HG03196 (cell line): ENCODE data around the gene HRH1.
"Not testable (repeated sequence)": the region's sequence is repeated elsewhere in the genome, so short reads cannot be mapped to it uniquely, and the experiment has no call there.

Source experiments
- ATAC-seq: cut with Tn5 transposase; IDR thresholded peaks from one replicate; pipeline ENCODE4 v1.9.1; 2021; ENCODE audit not compliant: unreplicated experiment

HRH1 gene

DNA sequence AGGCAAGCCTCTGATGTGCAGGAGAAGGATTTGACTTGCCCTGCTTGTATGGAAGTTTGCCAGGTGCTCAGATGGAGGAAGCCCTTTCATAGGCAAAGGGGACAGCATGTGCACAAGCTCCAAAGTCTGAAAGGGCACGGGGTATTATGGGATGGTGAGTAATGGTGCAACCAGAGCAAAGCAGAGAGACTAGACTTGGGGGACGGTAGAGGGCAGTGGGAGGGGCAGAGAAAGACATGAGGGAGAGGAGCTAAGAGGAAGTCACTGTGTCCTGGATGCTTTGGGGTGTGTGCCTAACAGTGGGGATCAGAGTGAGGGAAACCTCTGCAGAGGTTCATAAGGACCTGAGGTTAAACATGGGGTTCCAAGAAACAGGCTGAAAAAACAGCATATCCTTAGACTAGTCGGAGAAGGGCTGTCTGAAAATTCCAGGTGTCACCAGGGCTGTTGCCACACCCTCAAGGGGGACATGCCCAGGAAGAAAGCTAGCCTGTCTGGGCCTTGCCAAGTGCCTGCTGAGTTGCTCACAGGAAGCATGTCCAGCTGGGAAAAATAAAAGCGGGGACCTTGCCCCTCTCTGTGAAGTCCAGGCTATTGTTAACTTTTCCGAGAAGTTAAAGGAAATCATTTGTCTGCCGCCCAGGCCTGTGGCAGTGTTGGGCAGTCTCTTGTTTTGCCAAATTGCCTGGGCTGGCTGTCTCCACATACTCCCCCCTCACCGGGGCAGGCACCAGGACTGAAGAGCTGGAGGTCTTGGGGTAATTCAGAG is 47.1 kb downstream of the HRH1 start:
- no peak for ATAC-seq

DNA sequence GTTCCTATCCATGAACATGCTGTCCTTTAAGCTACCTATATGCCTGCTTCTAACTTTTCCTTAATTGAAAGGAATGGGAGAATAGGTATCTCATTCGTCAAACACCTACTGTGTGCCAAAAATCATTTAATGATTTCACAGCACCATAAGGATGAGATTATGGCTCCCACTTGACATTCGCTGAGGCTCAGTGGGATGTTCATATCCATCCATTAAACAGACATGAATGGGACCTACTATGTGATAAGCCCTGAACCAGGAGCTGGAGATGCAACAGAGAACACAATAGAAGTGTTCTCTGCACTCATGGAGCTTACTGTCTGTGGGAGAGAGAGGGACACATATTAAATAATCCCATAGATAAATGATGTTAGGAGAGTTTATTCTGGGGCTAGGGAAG is 49.7 kb downstream of the HRH1 start:
- ATAC-seq, result no peak

DNA sequence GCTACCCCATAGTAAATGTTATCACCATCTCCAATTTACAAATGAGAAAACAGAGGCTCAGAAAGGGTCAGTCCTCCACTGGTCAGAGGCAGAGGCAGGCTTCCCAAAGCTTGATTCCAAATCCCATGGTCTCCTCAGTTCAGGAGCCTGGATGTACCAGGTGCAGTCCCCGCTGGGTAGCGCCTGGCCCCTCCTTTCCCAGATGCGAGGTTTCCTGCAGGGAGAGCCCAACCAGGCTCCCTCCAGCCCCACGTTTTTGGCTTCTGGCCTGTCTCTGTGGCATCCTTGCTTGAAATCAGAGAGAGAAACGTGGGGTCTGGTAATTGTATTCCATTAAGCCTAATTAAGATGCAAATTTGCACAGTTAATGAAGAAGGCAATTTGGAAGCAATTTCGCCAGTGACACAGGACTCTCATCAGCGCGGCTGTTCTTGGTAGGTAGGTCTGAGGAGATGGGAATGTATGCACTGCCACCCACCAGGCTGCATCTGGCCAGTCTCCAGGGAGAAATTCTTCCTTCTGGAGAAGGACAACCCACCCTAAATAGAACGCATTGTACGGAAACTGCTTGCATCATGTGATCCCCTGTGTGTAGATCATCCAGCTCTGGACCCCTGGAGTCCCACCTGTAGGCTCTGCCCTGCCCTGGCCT is 50.5 kb downstream of the HRH1 start:
- no peak for ATAC-seq

DNA sequence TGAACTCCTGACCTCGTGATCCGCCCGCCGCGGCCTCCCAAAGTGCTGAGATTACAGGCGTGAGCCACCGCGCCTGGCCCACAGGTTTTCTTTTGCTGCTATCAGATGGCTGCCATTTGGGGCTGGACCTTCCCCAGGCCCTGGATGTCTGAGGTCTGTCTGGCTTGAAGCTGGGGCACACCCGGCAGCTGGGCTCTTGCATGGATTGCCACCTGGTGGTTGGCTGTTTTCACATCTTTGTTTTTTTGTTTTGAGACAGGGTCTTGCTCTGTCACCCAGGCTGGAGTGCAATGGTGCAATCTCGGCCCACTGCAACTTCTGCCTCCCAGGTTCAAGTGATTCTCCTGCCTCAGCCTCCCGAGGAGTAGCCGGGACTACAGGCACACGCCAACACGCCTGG is 51.6 kb downstream of the HRH1 start:
- ATAC-seq, result not testable (repeated sequence)

DNA sequence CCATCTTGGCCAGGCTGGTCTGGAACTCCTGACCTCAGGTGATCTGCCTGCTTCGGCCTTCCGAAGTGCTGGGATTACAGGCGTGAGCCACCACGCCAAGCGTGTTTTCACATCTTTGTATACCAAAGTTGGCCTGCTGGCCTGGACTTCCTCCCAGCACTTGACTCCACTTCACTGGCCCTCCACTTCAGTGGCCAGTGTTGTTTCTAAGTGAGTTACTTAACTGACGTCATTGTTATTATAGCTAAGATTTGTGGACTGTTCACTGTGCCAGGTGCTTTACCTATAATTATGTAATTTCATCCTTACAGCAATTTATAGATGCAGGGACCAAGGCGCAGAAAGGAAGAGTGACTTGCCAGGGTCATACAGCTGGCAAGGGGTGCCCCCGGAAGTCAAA is 52.0 kb downstream of the HRH1 start:
- ATAC-seq, result no peak

DNA sequence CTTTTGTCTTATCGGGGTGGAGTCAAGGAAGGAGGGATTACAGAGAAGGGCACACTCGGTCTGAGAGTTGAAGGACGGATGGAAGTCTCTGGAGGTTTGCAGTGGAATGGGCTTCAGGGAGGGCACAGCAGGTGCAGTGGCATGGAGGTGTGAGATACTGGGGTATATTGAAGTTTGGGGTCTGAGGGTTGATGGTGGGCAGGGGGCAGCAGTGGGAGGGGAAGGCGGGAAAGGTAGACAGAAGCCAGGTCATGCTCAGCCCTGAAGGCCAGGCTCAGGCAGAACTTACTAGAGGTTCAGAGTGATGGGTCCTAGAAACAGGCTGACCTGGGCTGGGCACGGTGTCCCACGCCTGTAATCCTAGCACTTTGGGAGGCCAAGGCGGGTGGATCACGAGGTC is 52.7 kb downstream of the HRH1 start:
- no peak for ATAC-seq

DNA sequence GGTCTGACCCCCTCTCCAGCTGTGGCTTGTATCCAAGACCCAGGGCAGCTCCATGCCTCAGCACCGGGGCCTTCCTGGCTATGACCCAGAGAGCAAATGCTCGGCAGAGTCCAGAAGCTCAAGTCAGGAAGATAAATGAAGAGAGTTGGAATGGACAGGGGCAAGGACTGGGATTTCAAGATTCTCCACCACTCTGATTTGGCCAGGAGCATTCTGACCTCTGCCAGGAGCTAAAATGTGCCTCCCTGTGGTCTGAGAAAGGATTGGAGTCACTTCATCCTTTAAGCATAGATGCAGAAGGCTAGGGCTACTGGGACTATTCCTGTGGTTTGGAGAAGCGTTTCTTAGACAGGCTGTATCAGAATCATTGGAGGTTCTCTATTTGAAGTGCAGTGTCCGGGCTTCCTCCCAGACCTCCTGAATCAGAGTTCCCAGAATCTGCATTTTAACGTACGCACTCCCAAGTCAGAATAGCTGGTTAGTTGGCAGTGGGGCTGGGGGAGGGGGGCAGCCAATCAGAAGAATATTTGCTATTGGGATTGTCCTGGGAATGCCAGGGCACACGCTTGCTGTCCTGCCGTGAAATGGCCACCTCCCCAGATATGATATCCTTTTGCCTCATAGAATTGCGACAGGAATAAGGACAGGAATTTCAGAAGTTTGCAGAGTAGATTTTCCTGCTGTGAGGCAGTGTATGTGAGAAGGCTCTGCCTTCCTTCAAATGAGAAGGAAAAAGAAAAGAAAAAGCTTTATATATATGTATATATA is 57.4 kb downstream of the HRH1 start:
- ATAC-seq, result no peak

DNA sequence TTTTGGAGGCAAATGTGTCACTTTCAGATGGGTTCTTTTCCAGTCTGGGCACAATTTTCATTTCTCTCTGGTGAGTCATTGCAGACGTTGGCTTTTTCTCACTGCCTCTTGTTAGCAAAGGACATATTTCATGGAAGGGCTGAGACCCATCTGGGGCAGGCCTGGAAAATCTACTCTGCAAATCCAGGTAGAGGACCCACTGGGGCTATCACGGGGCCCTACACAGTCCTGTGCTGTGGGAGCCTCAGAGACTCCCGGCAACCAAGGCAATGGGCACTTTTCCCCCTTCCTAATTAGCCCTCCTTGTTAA is 58.0 kb downstream of the HRH1 start:
- ATAC-seq, result no peak

DNA sequence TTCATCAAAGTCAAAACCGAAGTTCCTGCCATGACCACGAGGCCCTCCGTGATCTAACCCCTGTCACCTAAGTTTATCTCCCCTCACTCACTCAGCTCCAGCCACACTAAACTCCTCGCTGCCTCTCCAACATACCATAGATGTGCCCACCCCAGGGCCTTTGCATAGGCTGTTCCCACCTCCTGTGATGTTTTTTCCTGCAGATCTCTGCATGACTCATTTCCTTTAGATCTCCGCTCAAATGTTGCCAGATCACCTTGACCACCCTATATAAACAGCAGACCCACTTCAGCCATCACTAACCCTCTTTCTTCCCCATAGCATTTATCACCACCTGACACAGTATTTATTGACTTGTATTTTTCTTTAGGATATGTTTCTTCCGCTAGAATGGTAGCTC is 58.5 kb downstream of the HRH1 start:
- ATAC-seq, result no peak

DNA sequence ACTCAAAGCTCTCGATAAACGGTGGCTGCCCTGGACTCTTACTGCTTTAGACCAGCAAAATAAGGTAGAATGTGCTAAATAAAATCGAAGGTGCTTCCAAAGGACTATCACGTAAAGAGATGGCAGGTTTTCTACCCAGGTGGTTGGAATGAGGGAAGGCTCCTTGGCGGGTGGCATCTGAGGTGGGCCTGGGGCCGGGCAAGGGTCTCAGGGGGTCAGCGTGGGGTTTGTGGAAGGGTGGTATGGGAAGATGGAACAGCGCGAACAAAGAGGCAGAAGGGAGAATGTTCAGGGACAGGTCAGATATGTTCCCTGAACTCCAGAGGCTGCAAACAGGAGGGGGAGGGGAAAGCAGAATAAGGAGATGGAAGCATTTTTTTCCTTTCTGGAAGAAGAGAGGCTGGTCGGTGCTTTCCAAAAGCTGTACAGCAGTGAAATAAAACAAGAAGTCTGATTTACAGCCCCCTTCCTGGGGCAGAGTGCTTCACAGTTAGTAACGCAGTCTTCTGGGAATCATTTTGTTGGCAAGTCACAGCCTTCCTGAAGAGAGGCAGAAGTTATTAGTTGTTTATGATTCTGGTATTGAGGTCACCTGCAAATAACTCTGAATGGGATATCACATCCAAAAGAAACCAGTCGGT is 59.6 kb downstream of the HRH1 start:
- ATAC-seq, result no peak

DNA sequence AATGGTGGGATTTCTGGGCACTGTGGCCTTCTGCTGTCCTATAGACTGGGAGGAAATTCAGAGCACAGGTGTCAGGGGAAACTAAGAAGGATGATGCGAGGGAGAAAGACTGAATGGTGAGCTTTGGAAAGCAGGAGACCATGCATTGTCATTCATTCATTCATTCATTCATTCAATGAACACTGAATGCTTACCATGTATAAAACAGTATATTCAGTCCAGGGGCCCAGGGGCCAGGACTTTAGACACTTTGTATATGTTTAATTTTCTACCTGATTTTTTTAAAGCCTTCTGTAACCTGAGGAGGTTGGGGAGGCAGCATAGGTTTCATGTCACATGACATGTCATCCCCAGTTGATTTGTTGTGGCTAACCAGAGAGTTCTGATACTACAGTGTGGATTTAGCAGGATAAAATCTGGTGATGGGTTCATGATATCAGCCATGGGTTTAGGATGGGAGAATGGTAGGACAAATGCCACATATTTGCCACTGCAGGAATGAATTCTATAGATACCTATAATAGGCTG is 60.2 kb downstream of the HRH1 start:
- ATAC-seq, result no peak

DNA sequence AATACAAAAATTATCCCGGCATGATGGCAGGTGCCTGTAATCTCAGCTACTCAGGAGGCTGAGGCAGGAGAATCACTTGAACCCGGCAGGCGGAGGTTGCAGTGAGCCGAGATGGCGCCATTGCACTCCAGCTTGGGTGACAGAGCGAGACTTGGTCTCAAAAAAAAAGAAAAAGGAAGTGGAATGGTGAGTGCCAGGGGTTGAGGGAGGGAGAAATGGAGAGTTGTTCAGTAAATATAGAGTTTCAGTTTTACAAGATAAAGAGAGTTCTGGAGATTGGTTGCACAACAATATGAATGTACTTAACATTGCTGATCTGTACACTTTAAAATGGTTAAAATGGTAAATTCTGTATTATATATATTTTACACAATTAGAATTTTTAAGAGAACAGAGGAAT is 63.1 kb downstream of the HRH1 start:
- ATAC-seq, result not testable (repeated sequence)

DNA sequence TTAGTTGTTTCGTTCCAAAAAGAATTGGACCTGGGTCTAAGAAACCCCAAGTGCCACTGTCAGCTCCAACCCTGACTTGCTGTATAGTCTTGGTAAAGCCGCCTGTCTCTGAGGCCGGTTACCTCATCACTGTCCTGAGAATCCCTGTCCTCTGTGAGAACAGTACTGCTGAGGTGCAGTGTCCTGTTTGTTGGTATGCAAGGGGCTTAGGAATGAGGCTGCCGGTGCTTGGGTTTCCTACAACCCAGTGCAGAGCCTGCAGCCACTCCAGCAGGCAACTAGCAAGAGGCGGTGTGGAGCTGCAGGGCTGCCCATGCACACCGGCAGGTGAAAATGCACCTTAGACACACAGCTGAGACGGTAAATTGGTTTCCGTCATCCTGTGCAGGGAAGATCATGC is 65.9 kb downstream of the HRH1 start:
- no peak for ATAC-seq

DNA sequence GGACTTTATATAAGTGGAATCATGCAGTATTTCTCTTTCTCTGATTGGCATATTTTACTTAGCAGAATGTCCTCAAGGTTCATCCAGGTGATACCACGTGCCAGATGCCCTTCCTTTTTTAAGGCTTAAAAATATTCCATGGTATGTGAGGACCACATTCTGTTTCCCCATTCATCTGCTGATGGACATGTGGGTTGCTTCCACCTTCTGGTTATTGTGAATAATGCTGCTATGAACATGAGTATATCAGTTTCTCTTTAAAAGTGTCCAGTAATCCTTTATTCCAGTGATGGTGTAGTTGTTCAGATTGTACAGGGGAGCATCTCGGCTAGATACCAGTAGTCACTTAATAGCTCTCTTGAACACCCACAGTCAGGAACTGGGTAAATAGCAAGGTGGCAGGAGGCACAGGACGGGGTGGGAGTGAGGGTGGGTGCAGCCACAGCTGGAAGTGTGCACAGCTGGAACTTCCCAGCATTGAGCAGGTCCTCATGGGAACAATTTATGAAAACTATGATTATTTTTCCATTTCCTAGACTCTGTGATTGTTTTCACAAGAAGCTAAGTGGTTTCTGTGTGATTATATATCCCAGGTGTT is 67.6 kb downstream of the HRH1 start:
- ATAC-seq, result no peak

DNA sequence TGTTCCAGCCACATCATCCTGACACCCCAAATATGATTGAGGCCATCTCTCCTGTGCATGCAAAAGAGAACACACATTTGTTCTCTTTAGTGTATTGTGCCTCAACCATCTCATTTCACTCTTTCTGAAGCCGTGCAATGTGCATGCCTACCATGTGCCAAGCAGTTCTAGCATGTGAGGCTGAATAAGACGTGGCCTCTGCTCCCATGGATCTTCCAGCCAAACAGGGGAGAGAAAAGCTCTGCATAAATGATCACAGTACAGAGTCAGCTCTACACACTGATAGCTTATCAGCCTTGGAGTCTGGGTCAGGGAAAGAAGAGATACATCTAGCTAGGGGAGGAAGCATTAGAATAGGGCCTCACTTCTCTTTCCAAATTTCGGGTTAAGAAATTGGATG is 69.7 kb downstream of the HRH1 start:
- ATAC-seq, result no peak

DNA sequence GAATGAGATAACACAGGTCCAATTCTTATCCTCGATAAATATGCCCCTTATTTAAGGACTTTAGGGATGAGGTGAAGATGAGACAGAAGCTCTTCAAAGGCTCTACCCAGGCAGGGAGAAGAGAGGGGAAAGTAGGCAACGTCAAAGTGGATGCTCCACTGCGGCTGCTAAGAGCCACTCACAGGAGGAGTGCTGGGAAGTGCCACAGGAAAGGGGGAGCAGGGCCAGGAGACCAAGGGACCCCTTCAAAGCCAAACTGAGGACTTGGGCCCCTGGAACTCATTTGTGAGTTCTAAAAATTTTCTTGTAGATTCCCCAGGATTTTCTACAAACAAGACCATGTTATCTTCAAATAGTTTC is 70.6 kb downstream of the HRH1 start:
- no peak for ATAC-seq

DNA sequence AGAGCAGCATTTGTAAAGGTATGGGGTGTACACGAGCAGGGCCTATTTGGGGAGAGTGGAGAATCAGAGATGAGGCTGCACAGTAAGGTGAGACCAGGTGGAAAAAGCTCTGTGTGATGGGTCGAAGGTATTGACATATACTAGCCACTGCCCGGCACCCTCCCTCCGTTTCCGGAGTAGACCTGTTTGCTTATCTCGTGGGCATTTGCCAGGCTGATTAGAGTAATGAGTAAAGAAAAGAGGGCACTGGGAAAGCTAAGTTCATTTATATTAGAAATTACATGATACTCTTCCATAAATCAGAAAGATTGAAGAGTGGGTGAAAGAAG is 71.7 kb downstream of the HRH1 start:
- ATAC-seq, result no peak

DNA sequence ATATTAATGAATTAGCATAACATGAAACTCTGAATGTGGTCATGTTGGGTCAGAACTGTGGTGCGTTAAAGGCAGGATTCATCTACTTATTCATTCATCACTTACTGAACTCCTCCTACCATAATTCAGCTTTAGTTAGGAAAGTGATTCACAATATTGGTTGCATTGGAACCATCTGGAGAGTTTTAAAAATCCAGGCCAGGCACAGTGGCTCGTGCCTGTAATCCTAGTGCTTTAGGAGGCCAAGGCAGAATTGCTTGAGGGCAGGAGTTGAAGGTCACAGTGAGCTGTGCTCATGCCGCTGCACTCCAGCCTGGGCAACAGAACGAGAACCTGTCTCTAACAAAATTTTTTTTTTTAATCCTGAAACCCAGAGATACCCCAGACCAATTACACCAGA is 73.7 kb downstream of the HRH1 start:
- no peak for ATAC-seq

DNA sequence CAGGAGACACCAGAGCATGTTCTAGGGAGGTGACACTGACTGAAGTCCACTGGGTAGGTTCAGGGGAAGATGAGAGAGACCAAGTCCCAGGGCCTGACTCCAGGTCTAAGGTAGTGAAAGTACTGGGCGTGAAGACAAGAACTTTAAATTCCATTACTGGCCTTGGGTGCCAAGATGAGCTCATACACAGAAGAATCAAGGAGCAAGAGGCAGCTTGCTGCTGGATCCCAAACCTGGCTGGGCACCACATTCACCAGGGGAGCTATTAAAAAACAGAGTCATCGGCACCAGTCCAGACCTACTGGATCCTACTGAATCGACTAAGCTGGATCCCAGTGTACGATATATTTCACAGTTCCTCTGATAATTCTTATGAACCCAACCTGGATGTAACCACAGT is 75.8 kb downstream of the HRH1 start:
- ATAC-seq, result no peak

DNA sequence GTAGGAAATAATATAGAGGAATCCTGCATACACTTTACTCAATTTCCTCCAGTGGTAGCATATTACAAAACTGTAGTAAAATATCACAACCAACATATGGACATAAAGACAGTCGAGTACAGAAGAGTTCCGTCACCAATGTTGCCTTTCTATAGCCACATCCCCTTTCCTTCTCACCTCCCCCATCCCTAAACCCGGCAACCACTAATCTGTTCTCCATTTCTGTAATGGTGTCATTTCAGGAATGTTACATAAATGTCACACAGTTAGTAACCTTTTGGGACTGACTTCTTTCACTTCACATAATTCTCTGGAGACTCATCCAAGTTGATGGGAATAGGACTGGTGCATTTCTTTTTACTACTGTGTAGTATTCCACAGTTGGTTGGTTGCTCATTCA is 76.5 kb downstream of the HRH1 start:
- ATAC-seq, result no peak

DNA sequence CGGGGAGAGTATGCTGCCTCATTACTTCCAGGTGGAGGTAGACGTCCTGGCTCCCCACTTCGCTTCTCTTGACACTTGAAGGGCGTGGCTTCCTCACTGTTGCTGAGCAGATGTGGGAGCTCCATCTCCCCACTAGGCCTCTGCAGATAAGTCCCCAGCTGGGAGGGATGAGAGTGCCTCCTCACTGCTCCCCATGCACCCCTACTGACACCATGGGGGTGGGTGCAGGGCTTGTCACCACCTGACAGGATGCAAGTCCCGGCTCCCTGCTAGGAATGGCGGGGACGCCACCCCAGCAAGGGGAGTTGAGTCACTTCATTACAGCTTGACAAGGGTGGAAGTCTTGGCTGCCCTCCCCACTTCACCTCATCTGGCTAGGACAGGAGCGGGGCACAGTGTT is 81.1 kb downstream of the HRH1 start:
- no peak for ATAC-seq
